GM12801 (cell line): Measurements from ENCODE around the gene OSBPL6.

Experiments
- TF ChIP-seq, protein P1 (sequence below): IDR thresholded peaks from one replicate; pipeline ENCODE4 v1.5.1; 2011; ENCODE audit warnings: control low read depth; ENCODE audit not compliant: insufficient read length; ENCODE audit errors: extremely low read depth

The OSBPL6 gene

DNA sequence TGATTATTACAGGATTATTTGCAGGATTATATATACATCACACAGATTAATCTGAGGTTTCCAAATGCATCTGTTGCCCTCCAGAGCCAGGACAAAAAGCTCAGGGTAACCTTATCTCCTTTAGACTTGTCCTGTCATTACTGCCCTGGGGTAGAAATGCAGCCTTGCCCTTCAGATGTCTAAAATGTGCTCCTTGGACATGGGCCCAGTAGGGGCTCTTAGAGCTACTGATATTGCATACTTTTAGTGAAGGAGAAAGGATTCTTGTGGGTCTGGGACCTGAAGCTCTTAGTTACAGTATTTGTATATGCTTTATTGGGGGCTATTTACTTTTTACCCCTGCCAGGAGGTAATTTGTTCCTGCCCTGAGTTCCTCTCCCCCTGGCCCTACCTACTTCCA lies 200.5 kb downstream of the OSBPL6 start:
- TF ChIP-seq, protein P1, sequence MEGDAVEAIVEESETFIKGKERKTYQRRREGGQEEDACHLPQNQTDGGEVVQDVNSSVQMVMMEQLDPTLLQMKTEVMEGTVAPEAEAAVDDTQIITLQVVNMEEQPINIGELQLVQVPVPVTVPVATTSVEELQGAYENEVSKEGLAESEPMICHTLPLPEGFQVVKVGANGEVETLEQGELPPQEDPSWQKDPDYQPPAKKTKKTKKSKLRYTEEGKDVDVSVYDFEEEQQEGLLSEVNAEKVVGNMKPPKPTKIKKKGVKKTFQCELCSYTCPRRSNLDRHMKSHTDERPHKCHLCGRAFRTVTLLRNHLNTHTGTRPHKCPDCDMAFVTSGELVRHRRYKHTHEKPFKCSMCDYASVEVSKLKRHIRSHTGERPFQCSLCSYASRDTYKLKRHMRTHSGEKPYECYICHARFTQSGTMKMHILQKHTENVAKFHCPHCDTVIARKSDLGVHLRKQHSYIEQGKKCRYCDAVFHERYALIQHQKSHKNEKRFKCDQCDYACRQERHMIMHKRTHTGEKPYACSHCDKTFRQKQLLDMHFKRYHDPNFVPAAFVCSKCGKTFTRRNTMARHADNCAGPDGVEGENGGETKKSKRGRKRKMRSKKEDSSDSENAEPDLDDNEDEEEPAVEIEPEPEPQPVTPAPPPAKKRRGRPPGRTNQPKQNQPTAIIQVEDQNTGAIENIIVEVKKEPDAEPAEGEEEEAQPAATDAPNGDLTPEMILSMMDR = no peak

DNA sequence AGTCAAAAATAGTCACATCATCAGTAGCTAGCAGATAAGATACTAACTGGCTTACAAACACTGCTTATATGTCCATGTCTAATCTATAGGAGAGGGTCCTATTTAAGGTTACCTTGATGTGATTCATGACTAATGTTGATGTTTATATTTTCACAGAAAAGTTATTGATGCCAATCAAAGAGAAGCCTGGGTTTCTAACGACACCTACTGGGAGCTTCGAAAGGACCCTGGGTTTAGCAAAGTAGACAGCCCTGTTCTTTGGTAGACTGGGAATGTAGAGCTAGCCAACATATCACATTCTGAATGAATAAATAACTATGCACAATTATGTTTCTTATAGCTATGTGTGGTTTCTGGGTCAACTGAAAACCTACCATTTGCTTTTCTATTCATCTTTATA lies 201.0 kb downstream of the OSBPL6 start:
- TF ChIP-seq, protein P1 = no peak

DNA sequence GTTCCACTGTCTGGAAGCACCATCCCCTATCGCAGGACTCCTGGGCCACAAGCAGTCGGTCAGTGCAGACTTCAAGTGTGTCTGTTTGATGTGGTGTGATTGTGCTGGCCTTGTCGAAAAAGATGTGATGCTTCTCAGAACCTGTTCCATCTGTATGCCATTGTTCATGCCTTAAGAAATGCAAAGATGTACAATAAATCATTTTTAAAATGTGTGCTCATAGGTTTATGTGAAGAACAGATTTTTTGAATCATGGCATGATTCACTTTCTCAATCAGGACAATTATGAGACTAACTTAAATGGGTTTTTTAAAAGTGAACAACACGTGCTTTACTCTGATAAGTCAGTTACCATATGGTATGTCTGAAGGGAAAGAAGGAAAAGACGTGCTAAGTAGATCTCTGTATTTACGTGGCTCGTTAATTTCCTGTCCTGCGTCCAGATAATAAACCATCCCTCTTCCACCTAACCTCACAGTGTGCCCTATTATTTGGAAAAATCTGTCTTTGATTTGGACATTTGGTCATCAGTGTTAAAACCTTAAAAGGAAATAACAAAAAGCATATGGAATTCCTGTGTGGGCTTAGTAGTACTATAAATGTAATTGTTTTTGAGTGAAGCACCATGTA lies 201.7 kb downstream of the OSBPL6 start:
- TF ChIP-seq, protein P1 = no peak

DNA sequence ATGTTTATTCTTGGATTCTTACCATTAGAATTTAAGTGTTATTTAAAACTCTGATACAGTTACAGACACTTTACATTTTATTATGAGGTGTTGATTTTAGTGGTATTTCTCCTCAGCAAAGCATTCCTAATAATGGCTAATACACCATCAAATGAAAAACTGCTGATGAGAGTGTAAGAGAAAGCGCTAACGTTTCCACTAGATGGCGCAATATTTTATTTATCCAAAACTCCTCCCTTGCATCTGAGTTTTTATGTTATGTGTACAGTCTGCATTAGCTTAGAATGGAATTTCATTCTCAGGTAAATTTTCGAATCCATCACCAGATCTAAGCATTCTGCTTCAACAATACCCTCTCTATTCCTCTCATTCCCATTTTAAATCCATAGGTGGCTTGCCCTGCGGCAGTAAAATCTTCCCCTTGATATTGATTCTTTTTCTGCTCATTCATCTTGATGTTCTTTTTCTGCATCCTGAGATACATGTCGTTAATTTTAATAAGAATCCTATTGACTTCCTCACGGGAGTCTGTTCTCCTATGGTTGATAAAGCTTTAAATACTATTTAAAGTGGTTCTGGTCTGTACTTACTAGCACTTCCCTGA lies 202.8 kb downstream of the OSBPL6 start:
- TF ChIP-seq, protein P1 = no peak

DNA sequence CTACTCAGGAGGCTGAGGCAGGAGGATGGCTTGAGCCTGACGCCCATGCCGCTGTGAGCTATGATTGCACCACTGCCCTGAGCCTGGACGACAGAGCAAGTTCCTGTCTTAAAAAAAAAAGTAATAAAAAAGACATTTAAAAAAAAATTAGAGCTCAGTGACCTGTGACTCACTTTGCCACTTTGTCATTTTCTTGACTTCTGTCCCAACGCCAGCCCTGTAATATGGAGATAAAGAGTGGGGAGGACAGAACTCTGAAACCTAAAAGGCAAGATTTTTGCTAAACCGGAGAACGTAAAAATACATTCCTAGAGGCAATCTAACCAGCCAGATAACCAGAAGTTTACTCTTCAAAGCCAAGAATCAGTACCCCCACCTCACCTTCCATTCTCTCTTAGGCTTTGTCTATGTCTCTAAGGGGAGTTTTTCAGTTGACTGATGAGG lies 207.7 kb downstream of the OSBPL6 start:
- TF ChIP-seq, protein P1 = no peak

DNA sequence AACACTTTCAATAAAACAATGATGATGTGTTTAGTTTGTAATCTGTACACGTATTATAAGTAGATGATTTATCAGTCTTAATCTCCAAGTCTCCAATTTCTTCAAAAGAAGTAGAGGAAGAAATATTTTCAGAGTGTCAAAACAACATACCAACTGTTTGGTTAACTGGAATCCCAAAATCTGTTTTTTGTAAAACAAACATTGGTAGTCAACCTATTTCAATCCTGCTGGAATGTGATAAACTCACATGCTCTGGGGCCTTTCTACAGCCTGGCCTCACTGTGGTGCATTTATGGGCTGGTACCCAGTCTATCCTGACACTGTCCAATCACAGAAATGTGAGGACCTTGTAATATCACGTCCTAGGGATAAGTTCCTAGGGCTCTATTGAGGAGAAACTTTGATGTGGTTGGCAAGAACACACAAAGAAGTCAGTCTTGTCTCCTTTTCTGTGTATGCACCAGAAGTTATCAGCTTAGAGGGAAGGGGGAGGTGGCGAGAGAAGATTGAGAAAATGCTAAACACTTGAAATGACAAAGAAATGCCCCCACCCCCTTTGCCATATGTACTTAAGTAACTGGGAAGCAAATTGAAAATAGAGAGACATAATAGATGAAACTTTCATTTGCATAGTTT lies 209.5 kb downstream of the OSBPL6 start:
- TF ChIP-seq, protein P1 = no peak

DNA sequence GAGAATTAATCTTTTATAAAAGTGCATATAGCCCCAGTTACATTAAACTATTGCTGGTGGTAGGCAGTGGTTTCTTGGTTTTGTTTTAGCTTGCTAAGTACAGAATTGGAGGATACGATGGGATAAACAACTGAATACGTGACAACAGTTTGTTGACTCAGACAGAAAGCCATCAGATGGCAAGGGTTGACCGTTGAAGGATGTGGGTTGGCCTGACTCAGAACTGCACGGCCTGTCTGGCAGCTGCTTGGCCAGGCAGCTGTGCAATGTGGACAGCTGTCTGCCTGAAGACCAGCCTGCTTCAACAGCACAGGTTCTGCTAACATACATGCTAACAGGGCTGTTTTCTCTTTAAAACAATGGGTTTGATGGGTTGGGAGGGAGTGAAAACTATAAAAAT lies 210.1 kb downstream of the OSBPL6 start:
- TF ChIP-seq, protein P1 = no peak
